ENCODE data around the gene TIMM23B. TPM values are rescaled to one million over a fixed set of nuclear protein-coding genes. Genes with fewer than 3 reads are reported as not detected.
A peak's percentile ranks its signal among the peaks of the same experiment; 100 is the strongest.
"Not testable (repeated sequence)": the region's sequence is repeated elsewhere in the genome, so short reads cannot be mapped to it uniquely, and the experiment has no call there.

Gene TIMM23B
- total and polyA plus RNA-seq, 10 donors, result 3.2 to 30.6 (median 21.9) TPM

DNA sequence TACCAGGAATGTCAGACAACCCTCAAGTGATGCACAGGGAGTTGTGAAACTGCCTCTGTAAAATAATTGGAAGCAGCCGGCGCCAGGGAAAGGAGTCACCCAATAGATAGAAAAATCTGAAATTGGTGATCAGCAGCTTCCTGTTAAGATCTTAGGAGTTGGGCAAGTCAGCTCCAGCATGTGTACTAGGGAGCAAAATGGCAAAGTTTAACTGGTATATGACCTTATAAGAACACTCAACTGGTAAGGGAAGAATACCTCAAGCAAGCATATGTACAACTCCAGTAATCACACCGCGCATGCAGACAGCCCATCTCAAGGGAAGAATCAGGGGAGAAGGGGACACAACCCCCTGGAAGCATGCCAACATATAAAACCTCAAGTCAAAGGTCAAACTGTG is 18.3 kb upstream of the TIMM23B start:
- WGBS, 5 donors, result 90 to 93% (median 92%) methylated on average over 4 of the region's 4 CpGs
- H3K4me3 ChIP-seq; H3K4me1 ChIP-seq; H3K9me3 ChIP-seq; H3K27me3 ChIP-seq (replicated peaks in 1 of 7); DNase-seq; intact Hi-C loops (cut with DNase I; ENCODE audit: low total_unique reads); H3K27ac ChIP-seq: not testable (repeated sequence)
- peaks cover 0 to 59% (median 9%) of the 10 kb centered on the region in 6 donors for H3K36me3 ChIP-seq

DNA sequence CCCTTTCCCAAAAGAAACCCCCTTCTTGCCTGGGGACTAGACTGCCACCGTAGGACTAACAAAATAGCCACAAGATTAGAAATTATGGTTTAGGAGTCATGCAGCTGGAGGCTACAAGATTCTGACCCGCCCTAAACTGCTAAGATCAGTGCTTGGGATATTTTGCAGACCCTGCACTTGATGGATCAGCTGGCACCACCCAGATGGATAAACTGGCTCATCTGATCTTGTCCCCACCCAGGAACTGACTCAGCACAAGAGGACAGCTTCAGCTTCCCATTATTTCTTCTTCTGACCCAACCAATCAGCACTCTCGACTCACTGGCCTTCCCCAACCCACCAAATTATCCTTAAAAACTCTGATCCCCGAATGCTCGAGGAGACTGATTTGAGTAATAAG is 10.6 kb upstream of the TIMM23B start:
- peaks cover 0 to 56% (median 3%) of the 10 kb centered on the region in 6 donors for H3K36me3 ChIP-seq
- H3K4me1 ChIP-seq; DNase-seq; H3K27me3 ChIP-seq (replicated peaks in 1 of 7); H3K4me3 ChIP-seq; intact Hi-C loops (cut with DNase I; ENCODE audit: low total_unique reads); H3K27ac ChIP-seq; H3K9me3 ChIP-seq: not testable (repeated sequence)
- WGBS, 5 donors, result 81 to 99% (median 94%) methylated on average over 2 to 5 of the region's 5 CpGs

DNA sequence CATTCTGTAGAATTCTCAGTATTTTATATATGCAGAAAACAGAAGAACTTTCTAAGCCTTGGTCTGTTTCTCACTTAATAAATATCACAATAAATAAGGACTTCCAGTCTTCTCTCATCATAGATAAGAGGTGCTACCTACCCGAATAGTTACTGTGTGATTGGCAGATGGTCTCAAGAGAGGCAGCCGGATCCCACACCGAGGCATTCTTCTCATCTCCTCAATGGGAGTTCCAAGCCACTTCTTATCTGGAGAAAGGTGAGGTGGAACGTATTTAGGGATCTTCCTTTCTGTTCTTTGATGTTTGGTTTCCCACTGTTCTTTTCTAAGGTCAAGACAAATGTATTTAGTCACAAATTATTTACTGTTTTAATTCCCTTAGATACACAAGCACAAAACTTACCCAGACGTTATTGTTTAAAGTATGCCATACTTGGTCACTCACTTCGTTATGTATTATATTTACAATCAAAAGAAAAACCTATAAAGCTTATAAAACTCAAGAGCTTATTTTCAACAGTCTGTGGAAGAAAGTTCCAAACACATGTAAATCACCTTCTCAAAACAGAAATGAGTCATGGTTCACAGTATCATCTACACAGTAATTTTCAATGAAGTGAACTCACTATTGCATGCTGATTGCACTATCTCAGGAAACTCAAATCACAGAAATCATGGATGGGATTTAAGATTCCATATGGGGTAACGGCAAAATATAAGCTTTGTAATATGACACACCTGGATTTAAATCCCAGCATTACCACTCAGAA is 9.7 kb upstream of the TIMM23B start:
- 90 to 94% (median 92%) methylated on average over 7 of the region's 7 CpGs for WGBS, 5 donors
- DNase-seq; H3K9me3 ChIP-seq; H3K27me3 ChIP-seq (replicated peaks in 1 of 7); H3K4me1 ChIP-seq; H3K27ac ChIP-seq; intact Hi-C loops (cut with DNase I; ENCODE audit: low total_unique reads); H3K4me3 ChIP-seq: not testable (repeated sequence)
- peaks cover 0 to 49% (median 3%) of the 10 kb centered on the region in 6 donors for H3K36me3 ChIP-seq

DNA sequence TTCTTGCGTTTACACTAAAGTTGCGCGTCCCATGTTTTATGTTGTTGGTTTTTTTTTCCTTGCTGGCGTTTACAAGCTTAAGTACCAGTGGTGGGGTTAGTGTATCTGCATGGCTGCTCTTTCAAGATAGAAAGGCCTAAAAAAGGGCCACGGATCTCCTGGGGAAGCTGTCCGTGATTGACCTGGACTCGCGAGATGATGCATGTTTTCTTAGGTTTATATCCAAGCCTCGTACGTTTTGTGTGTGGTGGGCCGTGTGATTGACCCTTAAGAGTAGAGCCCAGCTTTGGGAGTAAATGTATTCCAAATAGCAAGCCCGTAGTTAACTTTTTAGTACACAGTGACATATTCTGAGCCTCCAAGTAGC is 469 bp downstream of the TIMM23B start:
- intact Hi-C loops (cut with DNase I; ENCODE audit: low total_unique reads); H3K27me3 ChIP-seq (replicated peaks in 1 of 7); DNase-seq; H3K9me3 ChIP-seq: not testable (repeated sequence)
- WGBS, 5 donors, result 0 to 1% (median 0%) methylated on average over 12 of the region's 12 CpGs
- peaks cover 4 to 39% (median 26%) of the 10 kb centered on the region in 6 donors for H3K4me1 ChIP-seq
- H3K27ac ChIP-seq, result peak overlapping the region; percentile 56 to 87 (median 84)
- peak overlapping the region; percentile 73 to 97 (median 92) for H3K4me3 ChIP-seq
- H3K36me3 ChIP-seq, result peaks cover 0 to 19% (median 3%) of the 10 kb centered on the region in 6 donors

DNA sequence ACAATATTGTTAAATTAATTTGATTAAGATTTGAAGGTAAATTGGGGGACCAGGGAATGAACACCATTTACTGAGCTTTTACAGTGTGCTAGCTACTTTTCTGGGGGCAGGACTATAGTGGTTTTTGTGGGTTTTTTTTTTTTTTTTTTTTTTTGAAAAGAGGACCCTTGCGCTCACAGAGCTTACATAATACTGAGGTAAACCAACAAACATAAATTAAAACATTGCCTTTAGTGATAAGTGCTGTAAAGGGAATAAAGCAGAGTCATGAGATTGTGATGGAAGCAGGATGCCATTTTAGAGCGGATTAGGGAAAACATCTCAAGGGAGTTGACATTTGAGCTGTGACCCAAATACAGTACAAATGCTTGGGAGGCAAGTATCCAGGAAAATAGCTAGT is 1.8 kb downstream of the TIMM23B start:
- H3K4me3 ChIP-seq; H3K27me3 ChIP-seq (replicated peaks in 1 of 7); H3K27ac ChIP-seq; intact Hi-C loops (cut with DNase I; ENCODE audit: low total_unique reads); DNase-seq; H3K9me3 ChIP-seq: not testable (repeated sequence)
- WGBS, 5 donors, result 49 to 79% (median 63%) methylated on average over 2 of the region's 2 CpGs
- H3K36me3 ChIP-seq, result peaks cover 0 to 29% (median 6%) of the 10 kb centered on the region in 6 donors
- H3K4me1 ChIP-seq, result peaks cover 4 to 39% (median 26%) of the 10 kb centered on the region in 6 donors

DNA sequence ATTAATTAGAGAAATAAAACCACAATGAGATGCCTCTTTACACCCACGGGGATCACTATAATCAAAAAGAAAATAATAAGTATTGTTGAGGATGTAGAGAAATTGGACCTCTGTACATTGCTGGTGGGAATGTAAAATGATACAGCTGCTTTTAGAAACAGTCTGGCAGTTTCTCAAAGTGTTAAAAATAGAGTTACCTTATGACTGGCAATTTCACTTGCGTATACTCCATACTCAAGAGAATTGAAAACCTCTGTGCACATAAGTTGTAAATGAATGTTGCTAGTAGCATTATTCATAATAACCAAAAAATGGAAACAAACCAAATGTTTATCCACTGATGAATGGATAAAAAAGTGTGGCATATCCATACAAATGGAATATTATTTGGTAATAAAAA is 6.3 kb downstream of the TIMM23B start:
- peaks cover 0 to 40% (median 6%) of the 10 kb centered on the region in 6 donors for H3K36me3 ChIP-seq
- H3K4me3 ChIP-seq; H3K9me3 ChIP-seq; DNase-seq; H3K27ac ChIP-seq; H3K27me3 ChIP-seq (replicated peaks in 1 of 7); intact Hi-C loops (cut with DNase I; ENCODE audit: low total_unique reads): not testable (repeated sequence)
- 65 to 93% (median 78%) methylated on average over 1 of the region's 2 CpGs for WGBS, 5 donors
- H3K4me1 ChIP-seq, result peaks cover 1 to 10% (median 7%) of the 10 kb centered on the region in 6 donors

DNA sequence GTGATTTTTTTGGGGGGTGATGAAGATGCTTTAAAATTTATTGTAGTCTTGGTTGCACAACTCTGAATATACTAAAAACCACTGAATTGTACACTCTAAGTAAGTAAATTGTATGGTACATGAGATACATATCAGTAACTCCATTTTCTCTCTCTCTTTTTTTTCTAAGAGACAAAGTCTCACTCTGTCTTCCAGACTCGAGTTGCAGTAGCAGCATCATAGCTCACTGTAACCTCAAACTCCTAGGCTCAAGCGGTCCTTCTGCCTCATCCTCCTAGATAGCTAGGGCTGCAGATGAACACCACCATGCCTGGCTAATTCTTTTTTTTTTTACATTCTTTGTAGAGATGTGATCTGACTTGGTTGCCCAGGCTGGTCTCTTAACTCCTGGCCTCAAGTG is 6.9 kb downstream of the TIMM23B start:
- H3K27me3 ChIP-seq (replicated peaks in 1 of 7); DNase-seq; H3K9me3 ChIP-seq; intact Hi-C loops (cut with DNase I; ENCODE audit: low total_unique reads); H3K4me1 ChIP-seq; H3K4me3 ChIP-seq; H3K27ac ChIP-seq: not testable (repeated sequence)
- peaks cover 0 to 46% (median 6%) of the 10 kb centered on the region in 6 donors for H3K36me3 ChIP-seq
- WGBS, 5 donors, result 95 to 98% (median 96%) methylated on average over 2 of the region's 2 CpGs

DNA sequence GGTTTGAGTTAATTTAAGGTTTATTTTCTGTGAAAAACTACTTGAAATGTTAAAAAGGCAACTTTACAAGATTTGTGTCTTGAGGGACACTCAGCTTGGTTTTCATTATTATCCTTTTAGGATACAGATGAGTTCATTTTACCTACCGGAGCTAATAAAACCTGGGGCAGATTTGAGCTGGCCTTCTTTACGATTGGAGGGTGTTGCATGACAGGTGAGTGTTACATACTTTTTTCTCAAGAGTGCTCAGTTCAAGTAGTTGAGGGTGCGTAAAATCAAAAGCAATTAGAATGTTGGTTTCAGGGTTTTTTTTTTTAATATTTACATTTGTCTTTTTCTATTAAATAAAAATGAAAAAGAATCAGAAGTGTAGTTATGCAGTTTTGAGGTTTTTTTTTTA is 10.2 kb downstream of the TIMM23B start:
- WGBS, 5 donors, result 90 to 97% (median 93%) methylated on average over 3 of the region's 3 CpGs
- intact Hi-C loops (cut with DNase I; ENCODE audit: low total_unique reads), result not testable (repeated sequence)

DNA sequence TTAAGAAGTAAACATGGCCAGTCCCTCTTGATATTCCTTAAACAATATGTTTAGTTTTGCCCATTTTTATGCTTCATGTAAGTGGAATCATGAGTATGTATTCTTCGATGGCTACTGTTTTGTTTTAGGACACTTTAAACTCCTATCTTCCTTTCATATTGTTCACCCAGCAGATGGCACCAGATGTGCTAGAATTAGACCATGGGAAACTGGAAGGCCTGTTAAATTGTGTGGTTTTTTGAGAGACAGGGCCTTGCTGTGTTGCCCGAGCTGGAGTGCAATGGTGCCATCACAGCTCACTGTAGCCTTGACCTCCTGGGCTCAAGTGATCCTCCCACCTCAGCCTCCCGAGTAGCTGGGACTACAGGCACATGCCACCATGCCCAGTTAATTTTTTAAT is 11.3 kb downstream of the TIMM23B start:
- intact Hi-C loops (cut with DNase I; ENCODE audit: low total_unique reads), result not testable (repeated sequence)

More for the DNA sequence above, 10.2 kb downstream of the TIMM23B start:
- not testable (repeated sequence) for DNase-seq; H3K27me3 ChIP-seq (replicated peaks in 1 of 7); H3K27ac ChIP-seq; H3K4me3 ChIP-seq; H3K9me3 ChIP-seq; H3K4me1 ChIP-seq
- peaks cover 4 to 57% (median 13%) of the 10 kb centered on the region in 6 donors for H3K36me3 ChIP-seq

DNA sequence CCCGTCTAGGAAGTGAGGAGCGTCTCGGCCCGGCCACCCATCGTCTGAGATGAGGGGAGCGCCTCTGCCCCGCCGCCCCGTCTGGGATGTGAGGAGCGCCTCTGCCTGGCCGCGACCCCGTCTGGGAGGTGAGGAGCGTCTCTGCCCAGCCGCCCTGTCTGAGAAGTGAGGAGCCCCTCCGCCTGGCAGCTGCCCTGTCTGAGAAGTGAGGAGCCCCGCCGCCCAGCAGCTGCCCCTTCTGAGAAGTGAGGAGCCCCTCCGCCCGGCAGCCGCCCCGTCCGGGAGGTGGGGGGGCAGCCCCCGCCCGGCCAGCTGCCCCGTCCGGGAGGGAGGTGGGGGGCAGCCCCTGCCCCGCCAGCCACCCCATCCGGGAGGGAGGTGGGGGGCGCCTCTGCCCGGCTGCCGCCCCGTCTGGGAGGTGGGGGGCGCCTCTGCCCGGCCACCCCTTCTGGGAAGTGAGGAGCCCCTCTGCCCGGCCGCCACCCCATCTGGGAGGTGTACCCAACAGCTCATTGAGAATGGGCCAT is 28.5 kb downstream of the TIMM23B start:
- DNase-seq; H3K9me3 ChIP-seq; intact Hi-C loops (cut with DNase I; ENCODE audit: low total_unique reads); H3K4me1 ChIP-seq; H3K27ac ChIP-seq; H3K4me3 ChIP-seq; H3K27me3 ChIP-seq (replicated peaks in 1 of 7): not testable (repeated sequence)
- 70 to 100% (median 96%) methylated on average over 2 to 37 of the region's 37 CpGs for WGBS, 5 donors
- peaks cover 0 to 24% (median 2%) of the 10 kb centered on the region in 6 donors for H3K36me3 ChIP-seq

More for the DNA sequence above, 11.3 kb downstream of the TIMM23B start:
- 63 to 92% (median 73%) methylated on average over 2 to 3 of the region's 3 CpGs for WGBS, 5 donors
- not testable (repeated sequence) for H3K9me3 ChIP-seq; H3K4me3 ChIP-seq; H3K4me1 ChIP-seq; H3K27ac ChIP-seq; DNase-seq; H3K27me3 ChIP-seq (replicated peaks in 1 of 7)
- peaks cover 0 to 56% (median 11%) of the 10 kb centered on the region in 6 donors for H3K36me3 ChIP-seq

DNA sequence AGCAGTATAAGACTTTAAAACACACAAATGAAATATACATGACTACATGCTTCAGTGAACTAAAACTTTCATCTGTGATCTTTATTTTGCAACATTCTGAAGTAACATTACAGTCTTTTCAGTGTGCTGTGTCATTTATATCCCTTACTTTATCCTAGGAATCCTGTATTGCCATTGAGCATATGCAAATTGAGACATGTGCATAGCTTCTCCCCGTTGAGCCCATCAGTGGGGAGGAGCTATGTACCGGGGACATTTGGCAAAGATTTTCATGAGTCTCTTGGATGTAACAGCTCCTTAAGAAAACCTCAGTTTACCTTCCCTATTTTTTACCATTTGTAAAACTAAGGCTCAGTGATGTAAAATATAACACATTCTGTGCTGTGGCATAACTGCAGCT is 29.6 kb downstream of the TIMM23B start:
- H3K36me3 ChIP-seq, result peaks cover 0 to 28% (median 2%) of the 10 kb centered on the region in 6 donors
- H3K27me3 ChIP-seq (replicated peaks in 1 of 7); H3K4me1 ChIP-seq; H3K4me3 ChIP-seq; DNase-seq; intact Hi-C loops (cut with DNase I; ENCODE audit: low total_unique reads); H3K27ac ChIP-seq; H3K9me3 ChIP-seq: not testable (repeated sequence)
- WGBS, 5 donors, result 63 to 86% (median 81%) methylated on average over 2 of the region's 2 CpGs

Data from spleen (tissue), 11 donors.